Neural cell (in vitro differentiated cells): ENCODE data around the gene ZNF324. TPM values are rescaled to one million over a fixed set of nuclear protein-coding genes. Genes with fewer than 3 reads are reported as not detected.

ENCODE experiments used
- H2AFZ ChIP-seq: fragments of 200-600, 300-800 bp; sonication (generic), shearing (Covaris generic); 2 replicates; pipeline ENCODE4 v1.6.0; 2014; ENCODE audit warnings: low read depth, mild to moderate bottlenecking, antibody characterized with exemption, low read length, moderate library complexity
- H3F3A ChIP-seq: fragments of 200-600 bp; shearing (Covaris generic); 2 replicates; pipeline ENCODE4 v1.6.1; 2016; ENCODE audit warnings: mild to moderate bottlenecking, moderate library complexity, mixed read lengths, antibody characterized with exemption, low read length; ENCODE audit not compliant: insufficient read depth, poor library complexity, severe bottlenecking
- H3K27ac ChIP-seq: fragments of 200-600, 300-800 bp; sonication (generic), shearing (Covaris generic); 2 replicates; pipeline ENCODE4 v1.5.1; 2014; ENCODE audit warnings: mild to moderate bottlenecking, low read length, moderate library complexity
- H3K27me3 ChIP-seq: fragments of 300-800, 200-600 bp; sonication (generic), shearing (Covaris generic); 2 replicates; pipeline ENCODE4 v1.6.0; 2014; ENCODE audit warnings: mild to moderate bottlenecking, low read depth, low read length, moderate library complexity; ENCODE audit not compliant: insufficient read depth
- H3K36me3 ChIP-seq: fragments of 300-800, 200-600 bp; sonication (generic), shearing (Covaris generic); 2 replicates; pipeline ENCODE4 v1.5.1; 2014; ENCODE audit warnings: mild to moderate bottlenecking, antibody characterized with exemption, low read length, moderate library complexity; ENCODE audit not compliant: insufficient read depth
- H3K4me2 ChIP-seq: fragments of 300-800, 200-600 bp; sonication (generic), shearing (Covaris generic); 2 replicates; pipeline ENCODE4 v1.6.0; 2014; ENCODE audit warnings: mild to moderate bottlenecking, low read length
- H3K4me3 ChIP-seq: fragments of 300-800, 200-600 bp; sonication (generic), shearing (Covaris generic); 2 replicates; pipeline ENCODE4 v1.5.1; 2014; ENCODE audit warnings: mild to moderate bottlenecking, low read length, moderate library complexity
- H3K79me2 ChIP-seq: fragments of 200-600 bp; shearing (Covaris generic); replicated peaks from 2 replicates; pipeline ENCODE4 v1.6.0; 2014; ENCODE audit warnings: mild to moderate bottlenecking, low read length, moderate library complexity; ENCODE audit not compliant: insufficient read depth
- H3K9ac ChIP-seq: fragments of 300-800, 200-600 bp; sonication (generic), shearing (Covaris generic); 2 replicates; pipeline ENCODE4 v1.6.1; 2016; ENCODE audit warnings: mild to moderate bottlenecking, low read length, mixed read lengths
- H3K9me2 ChIP-seq: fragments of 200-600 bp; shearing (Covaris generic); 2 replicates; pipeline ENCODE4 v1.6.1; 2016; ENCODE audit warnings: mild to moderate bottlenecking, low read length, mixed read lengths; ENCODE audit not compliant: insufficient read depth
- H3K9me3 ChIP-seq: fragments of 200-600, 300-800 bp; sonication (generic), shearing (Covaris generic); 2 replicates; pipeline ENCODE4 v1.6.1; 2016; ENCODE audit warnings: mild to moderate bottlenecking, mixed run types, low read length, moderate library complexity, mixed read lengths
- H4K20me1 ChIP-seq: fragments of 200-600 bp; shearing (Covaris generic); 2 replicates; pipeline ENCODE4 v1.6.1; 2016; ENCODE audit warnings: mild to moderate bottlenecking, mixed run types; ENCODE audit not compliant: insufficient read depth
- CTCF ChIP-seq: fragments of 450-650 bp; IDR thresholded peaks from 2 replicates; pipeline ENCODE4 v1.5.1; 2014; ENCODE audit warnings: antibody characterized with exemption, mild to moderate bottlenecking, moderate library complexity; ENCODE audit not compliant: poor library complexity, severe bottlenecking
- EP300 ChIP-seq: fragments of 450-650 bp; conservative IDR thresholded peaks from 2 replicates; pipeline ENCODE4 v1.6.1; 2014; ENCODE audit warnings: antibody characterized with exemption, mild to moderate bottlenecking, moderate library complexity; ENCODE audit not compliant: poor library complexity, severe bottlenecking
- EZH2 ChIP-seq: fragments of 200-600, 300-800 bp; shearing (Covaris generic), sonication (generic); IDR thresholded peaks from 2 replicates; pipeline ENCODE4 v1.6.1; 2014; ENCODE audit warnings: antibody characterized with exemption, low read length, borderline replicate concordance, mild to moderate bottlenecking; ENCODE audit not compliant: insufficient read depth, poor library complexity, severe bottlenecking
- MXI1 ChIP-seq: fragments of 450-650 bp; conservative IDR thresholded peaks from 2 replicates; pipeline ENCODE4 v1.6.1; 2014; ENCODE audit warnings: antibody characterized with exemption, mild to moderate bottlenecking; ENCODE audit not compliant: poor library complexity, severe bottlenecking
- POLR2AphosphoS5 ChIP-seq: IDR thresholded peaks from 2 replicates; pipeline ENCODE4 v1.6.1; 2012
- RAD21 ChIP-seq: fragments of 450-650 bp; conservative IDR thresholded peaks from 2 replicates; pipeline ENCODE4 v1.6.1; 2014; ENCODE audit warnings: antibody characterized with exemption, mild to moderate bottlenecking, moderate library complexity
- SMC3 ChIP-seq: fragments of 450-650 bp; conservative IDR thresholded peaks from 2 replicates; pipeline ENCODE4 v1.6.1; 2014; ENCODE audit warnings: antibody characterized with exemption, mild to moderate bottlenecking, moderate library complexity; ENCODE audit not compliant: poor library complexity
- TAF1 ChIP-seq: IDR thresholded peaks from 2 replicates; pipeline ENCODE4 v1.6.1; 2012; ENCODE audit warnings: low read depth
- polyA plus RNA-seq: library from polyadenylated mRNA; depleted of rRNA; stranded (reverse); fragments of >200 nt; gene quantifications from 2 replicates; pipeline ENCODE4 v1.2.3, GENCODE V29; 2014
- TF ChIP-seq, protein P1 (sequence below): IDR thresholded peaks from 2 replicates; pipeline ENCODE4 v1.6.1; 2012; ENCODE audit warnings: borderline replicate concordance

ZNF324 gene
- polyA plus RNA-seq, 1 donor from 2014 or later, result 12.5 TPM

- Histone ChIP-seq H2AFZ (peak overlapping the region; percentile 66), H3K9me3 (no peaks in the 10 kb centered on the region), H4K20me1 (no peaks in the 10 kb centered on the region), H3K9ac (peak overlapping the region; percentile 97), H3K9me2 (no peaks in the 10 kb centered on the region), H3F3A (peaks cover 7% of the 10 kb centered on the region), H3K4me2 (peak overlapping the region; percentile 78), H3K36me3 (no peaks in the 10 kb centered on the region), H3K27me3 (no peaks in the 10 kb centered on the region), H3K4me3 (peak overlapping the region; percentile 92), H3K27ac (peak overlapping the region; percentile 95), H3K79me2 (peaks cover 13% of the 10 kb centered on the region)
- no peak for TF ChIP-seq CTCF
These were observed 53.3 kb downstream of the ZNF324 start for GRCh38 chr19:58520257-58520599.

- no peak overlapping the region for H3K9ac ChIP-seq
These were observed 54.8 kb downstream of the ZNF324 start for GRCh38 chr19:58521651-58522050.

More at GRCh38 chr19:58521651-58522050, 54.8 kb downstream of the ZNF324 start:
- TF ChIP-seq POLR2AphosphoS5 (no peak), EP300 (no peak), MXI1 (no peak), EZH2 (no peak), CTCF (no peak), SMC3 (no peak), TAF1 (no peak), RAD21 (no peak)
- TF ChIP-seq, protein P1, sequence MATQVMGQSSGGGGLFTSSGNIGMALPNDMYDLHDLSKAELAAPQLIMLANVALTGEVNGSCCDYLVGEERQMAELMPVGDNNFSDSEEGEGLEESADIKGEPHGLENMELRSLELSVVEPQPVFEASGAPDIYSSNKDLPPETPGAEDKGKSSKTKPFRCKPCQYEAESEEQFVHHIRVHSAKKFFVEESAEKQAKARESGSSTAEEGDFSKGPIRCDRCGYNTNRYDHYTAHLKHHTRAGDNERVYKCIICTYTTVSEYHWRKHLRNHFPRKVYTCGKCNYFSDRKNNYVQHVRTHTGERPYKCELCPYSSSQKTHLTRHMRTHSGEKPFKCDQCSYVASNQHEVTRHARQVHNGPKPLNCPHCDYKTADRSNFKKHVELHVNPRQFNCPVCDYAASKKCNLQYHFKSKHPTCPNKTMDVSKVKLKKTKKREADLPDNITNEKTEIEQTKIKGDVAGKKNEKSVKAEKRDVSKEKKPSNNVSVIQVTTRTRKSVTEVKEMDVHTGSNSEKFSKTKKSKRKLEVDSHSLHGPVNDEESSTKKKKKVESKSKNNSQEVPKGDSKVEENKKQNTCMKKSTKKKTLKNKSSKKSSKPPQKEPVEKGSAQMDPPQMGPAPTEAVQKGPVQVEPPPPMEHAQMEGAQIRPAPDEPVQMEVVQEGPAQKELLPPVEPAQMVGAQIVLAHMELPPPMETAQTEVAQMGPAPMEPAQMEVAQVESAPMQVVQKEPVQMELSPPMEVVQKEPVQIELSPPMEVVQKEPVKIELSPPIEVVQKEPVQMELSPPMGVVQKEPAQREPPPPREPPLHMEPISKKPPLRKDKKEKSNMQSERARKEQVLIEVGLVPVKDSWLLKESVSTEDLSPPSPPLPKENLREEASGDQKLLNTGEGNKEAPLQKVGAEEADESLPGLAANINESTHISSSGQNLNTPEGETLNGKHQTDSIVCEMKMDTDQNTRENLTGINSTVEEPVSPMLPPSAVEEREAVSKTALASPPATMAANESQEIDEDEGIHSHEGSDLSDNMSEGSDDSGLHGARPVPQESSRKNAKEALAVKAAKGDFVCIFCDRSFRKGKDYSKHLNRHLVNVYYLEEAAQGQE, result no peak
- no peaks in the 10 kb centered on the region for H4K20me1 ChIP-seq
- no peak overlapping the region for H2AFZ ChIP-seq
- no peaks in the 10 kb centered on the region for H3K9me3 ChIP-seq
- H3F3A ChIP-seq, result peaks cover 7% of the 10 kb centered on the region
- peaks cover 13% of the 10 kb centered on the region for H3K79me2 ChIP-seq
- no peaks in the 10 kb centered on the region for H3K36me3 ChIP-seq
- H3K27ac ChIP-seq, result no peak overlapping the region
- no peaks in the 10 kb centered on the region for H3K9me2 ChIP-seq
- H3K27me3 ChIP-seq, result no peaks in the 10 kb centered on the region
- no peak overlapping the region for H3K4me3 ChIP-seq
- H3K4me2 ChIP-seq, result no peak overlapping the region
